OCI-M2 (cell line): Measurements from ENCODE around the gene ZNF467.

ENCODE experiments used
- DNase-seq: peaks from one replicate; lab custom pipeline; 2025; ENCODE audit not compliant: unreplicated experiment; lab: John Stamatoyannopoulos, UW

ZNF467 gene, protein sequence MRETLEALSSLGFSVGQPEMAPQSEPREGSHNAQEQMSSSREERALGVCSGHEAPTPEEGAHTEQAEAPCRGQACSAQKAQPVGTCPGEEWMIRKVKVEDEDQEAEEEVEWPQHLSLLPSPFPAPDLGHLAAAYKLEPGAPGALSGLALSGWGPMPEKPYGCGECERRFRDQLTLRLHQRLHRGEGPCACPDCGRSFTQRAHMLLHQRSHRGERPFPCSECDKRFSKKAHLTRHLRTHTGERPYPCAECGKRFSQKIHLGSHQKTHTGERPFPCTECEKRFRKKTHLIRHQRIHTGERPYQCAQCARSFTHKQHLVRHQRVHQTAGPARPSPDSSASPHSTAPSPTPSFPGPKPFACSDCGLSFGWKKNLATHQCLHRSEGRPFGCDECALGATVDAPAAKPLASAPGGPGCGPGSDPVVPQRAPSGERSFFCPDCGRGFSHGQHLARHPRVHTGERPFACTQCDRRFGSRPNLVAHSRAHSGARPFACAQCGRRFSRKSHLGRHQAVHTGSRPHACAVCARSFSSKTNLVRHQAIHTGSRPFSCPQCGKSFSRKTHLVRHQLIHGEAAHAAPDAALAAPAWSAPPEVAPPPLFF

DNA sequence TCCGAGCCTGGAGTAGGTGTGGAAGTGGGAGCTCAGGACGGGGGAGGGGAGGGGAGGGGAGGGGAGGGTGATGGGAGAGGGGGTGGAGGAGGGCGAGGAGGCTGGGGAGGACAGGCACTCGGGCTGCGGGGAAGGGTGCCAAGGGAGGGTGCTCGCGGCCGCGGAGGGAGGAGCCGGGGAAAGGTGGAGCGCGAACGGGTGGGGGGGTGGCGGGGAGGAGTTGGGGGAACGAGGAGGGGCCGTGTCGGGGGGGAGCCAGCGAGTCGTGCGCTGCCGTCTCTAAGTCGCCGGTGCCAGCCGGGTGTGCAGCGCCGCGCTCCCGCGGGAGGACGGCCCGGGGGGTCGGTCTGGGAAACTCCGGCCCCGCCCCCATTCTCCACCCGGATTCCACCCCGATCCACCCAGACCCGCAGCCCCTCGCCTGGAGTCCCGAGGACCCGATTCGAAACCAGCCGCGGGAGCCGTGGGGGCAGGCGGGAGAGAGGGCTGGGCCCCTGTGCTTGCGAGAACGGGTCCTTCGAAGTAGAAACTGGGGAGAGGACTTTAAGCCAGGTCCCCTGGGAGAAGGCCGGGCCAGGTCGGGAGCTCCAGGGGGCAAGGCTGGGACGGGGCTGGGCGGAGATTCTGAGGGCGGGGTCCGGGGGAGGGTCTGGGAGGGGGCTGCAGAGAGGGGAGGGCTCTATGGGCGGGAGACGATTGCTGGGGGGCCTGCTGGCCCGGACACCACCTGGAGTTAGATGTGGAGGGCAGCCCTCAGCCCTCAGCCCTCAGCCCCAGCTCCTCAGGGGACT is at the start of gene ZNF467:
TSS of gene ZNF467 (minus strand) at position 143 of the 791 bp plus-strand sequence. CDS start 2,556 bp downstream, outside the sequence.
- DNase-seq = no peak

DNA sequence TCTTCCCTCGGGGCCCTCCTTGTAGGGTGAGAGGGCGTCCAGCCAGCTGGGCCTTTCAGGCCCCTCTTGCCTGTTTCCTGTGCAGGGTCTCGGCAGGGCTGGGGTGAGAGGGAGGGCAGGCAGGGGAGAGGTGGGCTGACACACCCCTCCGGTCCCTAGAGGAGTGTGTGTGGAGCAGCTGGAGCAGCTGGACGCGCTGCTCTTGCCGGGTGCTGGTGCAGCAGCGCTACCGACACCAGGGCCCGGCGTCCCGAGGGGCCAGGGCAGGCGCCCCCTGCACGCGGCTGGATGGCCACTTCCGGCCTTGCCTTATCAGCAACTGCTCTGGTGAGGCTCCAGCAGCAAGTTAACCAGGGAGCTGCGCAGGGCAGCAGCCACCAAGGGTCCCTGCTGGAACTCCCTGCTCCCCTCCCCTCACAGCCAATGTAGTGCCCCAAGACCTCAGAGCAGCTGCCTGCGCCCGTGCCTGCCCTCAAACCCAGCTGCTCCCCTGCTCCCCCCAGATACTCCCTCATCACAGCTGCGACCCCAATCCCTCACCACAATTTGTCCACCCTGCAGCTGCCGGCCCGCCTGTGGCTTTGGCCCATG is 49.1 kb upstream of the ZNF467 start:
- no peak for DNase-seq

DNA sequence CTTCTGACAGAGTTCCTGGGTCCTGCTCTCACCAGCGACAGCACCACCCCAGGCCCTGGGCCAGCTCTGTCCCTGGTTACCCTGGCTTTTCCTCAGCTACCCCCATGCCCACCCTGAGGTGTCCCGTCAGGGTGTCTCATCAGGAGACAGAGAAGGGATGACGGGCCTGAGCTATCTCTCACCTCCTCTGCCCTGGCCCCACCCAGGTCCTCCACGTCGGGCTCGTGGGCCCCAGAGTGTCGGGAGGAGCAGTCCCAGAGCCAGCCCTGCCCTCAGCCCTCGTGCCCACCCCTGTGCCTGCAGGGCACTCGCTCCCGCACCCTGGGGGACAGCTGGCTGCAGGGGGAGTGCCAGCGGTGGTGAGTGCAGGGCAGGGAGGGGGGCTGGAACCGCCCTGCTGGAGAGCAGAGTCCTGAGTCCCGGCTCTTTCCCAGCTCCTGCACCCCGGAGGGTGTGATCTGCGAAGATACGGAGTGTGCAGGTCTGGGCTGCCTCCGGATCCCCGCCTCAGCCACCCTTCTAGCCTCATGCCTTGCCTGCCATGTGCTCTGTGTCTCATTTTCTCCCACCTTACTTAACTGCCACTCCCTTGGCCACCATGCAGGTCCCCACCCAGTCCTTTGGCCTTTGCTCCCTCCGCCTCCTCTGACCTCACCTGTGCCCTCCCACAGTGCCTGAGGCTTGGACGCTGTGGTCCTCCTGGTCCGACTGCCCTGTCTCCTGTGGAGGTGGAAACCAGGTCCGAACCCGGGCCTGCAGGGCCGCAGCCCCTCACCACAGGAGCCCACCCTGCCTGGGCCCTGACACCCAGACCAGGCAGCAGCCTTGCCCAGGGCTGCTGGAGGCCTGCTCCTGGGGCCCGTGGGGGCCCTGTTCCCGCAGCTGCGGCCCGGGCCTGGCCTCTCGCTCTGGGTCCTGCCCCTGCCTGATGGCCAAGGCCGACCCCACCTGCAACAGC is 48.1 kb upstream of the ZNF467 start:
- no peak for DNase-seq

DNA sequence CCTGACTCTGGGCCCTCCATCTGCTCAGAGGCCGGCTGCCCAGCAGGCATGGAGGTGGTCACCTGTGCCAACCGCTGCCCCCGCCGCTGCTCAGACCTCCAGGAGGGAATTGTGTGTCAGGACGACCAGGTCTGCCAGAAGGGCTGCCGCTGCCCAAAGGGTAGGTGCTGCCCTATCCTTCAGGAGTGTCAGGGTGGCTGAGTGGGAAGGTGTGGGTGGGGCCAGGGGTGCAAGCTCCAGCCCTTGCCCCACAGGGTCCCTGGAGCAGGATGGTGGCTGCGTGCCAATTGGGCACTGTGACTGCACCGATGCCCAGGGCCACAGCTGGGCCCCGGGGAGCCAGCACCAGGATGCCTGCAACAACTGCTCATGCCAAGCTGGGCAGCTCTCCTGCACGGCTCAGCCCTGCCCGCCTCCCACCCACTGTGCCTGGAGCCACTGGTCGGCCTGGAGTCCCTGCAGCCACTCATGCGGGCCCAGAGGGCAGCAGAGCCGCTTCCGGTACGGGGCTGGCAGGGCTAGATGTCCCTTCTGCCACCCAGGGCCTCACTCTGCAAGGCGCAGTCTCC is 47.3 kb upstream of the ZNF467 start:
- no peak for DNase-seq

DNA sequence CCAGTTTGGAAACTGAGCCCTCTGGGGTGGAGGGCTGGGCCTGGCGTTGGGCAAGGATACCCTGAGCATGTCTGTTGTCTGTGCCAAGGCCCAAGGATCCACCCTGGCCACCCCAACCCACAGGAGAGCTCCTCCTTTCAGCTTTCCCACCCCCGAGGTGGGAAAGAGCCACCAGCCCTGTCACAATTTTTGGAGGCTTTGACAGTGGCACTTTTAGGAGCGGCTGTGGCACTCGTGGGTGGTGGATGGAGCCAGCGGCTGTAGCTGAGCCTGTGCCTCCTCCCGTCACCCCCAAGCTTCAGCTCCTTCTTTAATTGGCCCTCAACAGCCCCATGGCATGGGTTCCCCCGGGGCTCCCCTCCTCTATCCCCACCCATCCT is 46.6 kb upstream of the ZNF467 start:
- DNase-seq = no peak

DNA sequence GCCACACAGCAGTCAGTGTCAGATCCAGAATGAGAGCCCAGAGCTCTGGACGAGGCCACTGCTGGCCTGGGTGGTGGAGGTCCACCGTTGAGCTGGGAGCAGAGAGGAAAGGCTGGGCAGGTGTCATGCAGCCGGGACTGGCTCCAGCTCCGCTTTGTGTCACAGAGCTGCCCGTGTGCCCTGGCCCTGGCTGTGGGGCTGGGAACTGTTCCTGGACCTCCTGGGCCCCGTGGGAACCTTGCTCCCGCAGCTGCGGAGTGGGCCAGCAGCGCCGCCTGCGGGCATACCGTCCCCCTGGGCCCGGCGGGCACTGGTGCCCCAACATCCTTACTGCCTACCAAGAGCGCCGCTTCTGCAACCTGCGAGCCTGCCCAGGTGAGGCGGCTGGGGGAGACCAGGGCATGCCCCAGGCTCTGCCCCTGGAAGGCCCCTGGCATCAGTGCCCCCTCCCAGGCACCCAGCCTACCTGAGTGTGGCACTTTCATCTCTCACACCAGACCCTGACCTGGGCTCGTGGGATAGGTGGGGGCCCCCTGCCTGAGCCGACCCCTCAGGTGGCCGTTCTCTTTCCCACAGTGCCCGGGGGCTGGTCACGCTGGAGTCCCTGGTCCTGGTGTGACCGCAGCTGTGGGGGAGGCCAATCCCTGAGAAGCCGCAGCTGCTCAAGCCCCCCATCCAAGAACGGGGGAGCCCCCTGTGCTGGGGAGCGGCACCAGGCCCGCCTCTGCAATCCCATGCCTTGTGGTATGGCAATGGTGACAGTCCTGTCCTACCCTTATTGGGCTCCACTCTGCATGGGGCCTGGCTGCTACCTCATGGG is 46.0 kb upstream of the ZNF467 start:
- no peak for DNase-seq

DNA sequence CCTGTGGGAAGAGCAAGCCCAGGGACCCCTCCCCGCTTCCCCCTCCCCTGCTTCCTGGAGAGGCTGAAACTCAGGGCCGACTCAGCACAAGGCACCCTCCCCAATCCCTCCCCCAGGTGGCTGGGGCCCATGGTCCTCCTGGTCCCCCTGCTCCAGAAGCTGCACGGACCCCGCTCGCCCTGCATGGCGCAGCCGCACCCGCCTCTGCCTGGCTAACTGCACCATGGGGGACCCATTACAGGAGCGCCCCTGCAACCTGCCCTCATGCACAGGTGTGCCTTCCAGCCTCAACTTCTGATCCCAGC is 45.1 kb upstream of the ZNF467 start:
- DNase-seq = no peak

DNA sequence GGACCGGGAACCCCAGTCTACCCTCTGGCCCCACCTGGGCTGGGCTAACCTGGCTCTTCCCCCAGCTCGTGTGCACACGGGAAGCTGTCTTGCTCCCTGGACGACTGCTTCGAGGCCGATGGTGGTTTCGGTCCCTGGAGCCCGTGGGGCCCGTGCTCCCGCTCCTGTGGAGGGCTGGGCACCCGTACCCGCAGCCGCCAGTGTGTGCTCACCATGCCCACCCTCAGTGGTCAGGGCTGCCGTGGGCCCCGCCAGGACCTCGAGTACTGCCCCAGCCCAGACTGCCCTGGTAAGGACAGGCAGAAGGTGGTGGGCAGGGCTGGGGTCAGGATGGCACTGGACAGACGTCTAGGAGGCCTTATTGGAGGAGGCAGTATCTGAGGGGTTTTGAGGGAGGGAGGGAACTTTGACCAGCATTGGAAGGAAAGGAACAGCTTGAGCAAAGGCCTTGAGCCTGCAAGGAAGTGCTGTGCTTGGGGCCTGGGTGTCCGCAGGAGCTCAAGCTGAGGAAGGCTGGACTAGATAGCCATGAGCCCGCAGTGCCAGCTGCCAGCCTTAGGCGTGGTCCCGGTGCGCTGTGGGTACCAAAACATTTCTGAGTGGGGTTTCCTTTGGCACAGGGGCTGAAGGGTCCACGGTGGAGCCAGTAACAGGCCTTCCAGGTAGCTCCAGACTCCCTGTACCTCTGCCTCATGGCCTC is 44.6 kb upstream of the ZNF467 start:
- no peak for DNase-seq

DNA sequence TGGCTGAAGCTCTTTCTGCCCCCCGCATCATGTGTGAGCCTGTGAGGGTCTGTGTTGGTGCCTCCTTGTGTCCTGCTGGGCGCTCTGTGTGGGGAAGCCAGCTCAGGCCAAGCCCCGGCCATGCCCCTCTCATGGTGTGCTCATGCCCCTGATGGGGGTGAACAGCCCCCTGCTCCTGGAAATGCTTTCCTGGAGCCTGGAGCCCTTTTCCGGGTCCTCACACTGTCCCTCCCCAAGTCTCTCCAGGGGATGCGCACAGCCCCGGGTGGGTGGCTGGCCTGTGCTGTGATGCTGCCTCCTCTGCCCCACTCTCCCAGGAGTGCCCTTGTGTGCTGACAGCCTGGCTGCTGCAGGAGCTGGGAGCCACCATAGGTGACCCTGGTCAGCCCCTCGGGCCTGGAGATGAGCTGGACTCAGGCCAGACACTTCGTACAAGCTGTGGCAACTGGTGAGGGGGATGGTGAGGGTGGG is 43.9 kb upstream of the ZNF467 start:
- DNase-seq = no peak

DNA sequence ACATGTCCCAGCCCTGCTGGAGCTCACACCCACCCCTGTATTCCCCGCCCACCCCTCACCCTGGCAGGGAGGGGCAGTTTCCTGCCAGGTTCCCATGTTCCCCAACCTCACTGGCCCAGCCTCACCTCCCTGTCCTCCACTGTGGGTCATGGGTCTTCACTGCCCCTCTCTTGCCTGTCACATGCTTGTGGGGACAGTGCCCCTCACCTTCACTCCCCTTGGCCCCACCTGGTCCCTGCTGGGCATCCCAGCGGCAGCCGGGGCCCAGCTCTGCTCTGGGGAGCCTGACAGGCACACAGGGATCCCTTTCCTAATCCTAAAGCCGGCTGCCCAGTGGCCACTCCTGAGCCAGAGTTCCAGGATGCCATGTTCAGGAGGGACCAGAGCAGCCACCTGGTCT is 43.4 kb upstream of the ZNF467 start:
- no peak for DNase-seq

DNA sequence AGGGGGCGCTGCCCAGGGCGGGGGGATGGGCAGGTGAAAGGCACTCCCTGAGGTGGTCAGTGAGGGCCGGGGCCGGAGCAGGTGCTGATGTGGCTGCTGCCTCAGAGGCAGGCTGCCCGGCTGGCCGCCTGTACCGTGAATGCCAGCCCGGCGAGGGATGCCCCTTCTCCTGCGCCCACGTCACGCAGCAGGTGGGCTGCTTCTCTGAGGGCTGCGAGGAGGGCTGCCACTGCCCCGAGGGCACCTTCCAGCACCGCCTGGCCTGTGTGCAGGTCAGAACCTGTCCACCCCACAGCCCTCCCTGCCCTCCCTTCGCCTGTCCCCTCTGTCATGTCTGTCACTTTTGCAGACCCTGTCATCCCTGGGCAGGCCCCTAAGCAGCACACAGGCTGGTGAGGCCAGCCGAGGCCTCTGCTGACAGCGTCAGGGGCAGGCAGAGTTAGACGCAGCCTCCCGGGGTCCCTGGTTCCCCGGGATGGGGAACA is 42.9 kb upstream of the ZNF467 start:
- DNase-seq = no peak

DNA sequence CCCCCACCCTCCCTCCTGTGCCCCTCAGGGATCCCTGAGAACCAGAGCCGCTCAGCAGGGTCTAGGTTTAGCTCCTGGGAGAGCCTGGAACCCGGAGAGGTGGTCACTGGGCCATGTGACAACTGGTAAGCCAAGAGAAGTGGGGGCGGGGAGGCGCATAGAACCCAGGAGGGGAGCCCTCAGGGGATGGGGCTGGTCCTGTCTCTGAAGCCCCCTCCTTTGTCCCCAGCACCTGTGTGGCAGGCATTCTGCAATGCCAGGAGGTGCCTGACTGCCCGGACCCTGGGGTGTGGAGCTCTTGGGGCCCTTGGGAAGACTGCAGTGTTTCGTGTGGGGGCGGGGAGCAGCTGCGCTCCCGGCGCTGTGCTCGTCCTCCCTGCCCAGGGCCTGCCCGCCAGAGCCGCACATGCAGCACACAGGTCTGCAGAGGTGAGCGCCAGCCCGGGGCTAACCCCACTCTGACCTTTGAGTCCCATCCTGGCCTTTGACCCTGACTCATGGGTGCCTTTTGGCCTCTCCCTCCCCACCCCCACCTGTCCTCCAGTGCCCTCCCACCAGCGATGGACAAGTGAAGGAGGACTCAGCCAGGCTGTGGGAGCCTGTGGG is 42.4 kb upstream of the ZNF467 start:
- DNase-seq = no peak

DNA sequence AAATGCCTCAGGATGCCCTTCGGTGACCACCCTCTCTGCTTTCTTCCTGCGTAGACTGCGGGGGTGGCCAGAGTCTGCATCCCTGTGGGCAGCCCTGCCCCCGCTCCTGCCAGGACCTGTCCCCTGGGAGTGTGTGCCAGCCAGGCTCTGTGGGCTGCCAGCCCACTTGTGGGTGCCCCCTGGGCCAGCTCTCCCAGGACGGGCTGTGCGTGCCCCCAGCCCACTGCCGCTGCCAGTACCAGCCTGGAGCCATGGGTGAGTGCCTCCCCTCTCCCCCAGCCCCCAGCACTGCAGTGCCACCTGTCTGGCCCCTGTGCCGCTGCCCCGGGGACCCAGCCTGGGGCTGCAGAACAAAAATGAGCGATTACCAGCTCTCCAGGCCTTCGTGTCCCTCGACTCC is 41.7 kb upstream of the ZNF467 start:
- no peak for DNase-seq

DNA sequence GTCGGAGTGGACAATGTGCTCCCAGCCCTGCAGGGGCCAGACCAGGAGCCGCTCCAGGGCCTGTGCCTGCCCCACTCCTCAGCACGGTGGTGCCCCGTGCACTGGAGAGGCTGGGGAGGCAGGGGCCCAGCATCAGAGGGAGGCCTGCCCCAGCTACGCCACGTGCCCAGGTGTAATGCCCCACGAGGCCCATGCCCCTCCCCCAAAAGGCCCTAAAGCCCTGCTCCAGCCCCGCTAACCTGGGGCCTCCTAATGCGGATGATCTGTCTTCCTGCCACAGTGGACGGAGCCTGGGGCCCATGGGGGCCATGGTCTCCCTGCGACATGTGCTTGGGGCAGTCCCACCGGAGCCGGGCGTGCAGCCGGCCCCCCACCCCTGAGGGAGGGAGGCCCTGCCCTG is 41.1 kb upstream of the ZNF467 start:
- no peak for DNase-seq

DNA sequence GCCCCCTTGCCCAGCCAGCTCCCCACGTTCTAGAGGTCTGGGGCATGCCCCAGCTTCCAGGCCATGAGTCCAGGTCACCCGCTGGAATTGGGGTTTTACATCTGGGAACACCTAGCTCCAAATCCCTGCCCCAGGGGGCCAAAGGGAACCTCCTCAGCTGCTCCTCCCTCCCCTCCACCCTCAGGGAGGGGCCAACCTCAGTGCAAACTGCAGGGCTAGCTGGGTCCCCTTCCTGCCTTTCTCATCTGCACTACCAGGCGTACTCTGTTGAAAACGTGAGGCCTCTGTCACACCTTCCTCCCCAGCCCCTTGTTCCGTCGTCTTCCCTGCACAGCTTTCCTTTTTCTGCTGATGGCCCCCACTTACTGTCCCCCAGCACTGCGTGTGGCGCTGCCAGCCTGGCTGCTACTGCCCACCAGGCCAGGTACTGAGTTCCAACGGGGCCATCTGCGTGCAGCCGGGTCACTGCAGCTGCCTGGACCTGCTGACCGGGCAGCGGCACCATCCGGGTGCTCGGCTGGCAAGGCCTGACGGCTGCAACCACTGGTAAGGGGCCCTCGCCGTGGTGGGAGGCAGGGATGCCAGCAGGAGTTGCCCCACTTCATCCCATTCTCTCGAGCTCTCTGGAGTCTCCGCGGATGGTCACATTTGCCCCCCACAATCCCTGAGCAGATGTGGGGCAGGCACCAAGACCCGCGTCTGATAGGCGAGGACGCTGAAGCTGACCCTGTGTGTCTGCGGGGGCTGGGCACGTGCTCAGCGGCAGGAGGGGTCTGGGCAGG is 40.1 kb upstream of the ZNF467 start:
- no peak for DNase-seq

DNA sequence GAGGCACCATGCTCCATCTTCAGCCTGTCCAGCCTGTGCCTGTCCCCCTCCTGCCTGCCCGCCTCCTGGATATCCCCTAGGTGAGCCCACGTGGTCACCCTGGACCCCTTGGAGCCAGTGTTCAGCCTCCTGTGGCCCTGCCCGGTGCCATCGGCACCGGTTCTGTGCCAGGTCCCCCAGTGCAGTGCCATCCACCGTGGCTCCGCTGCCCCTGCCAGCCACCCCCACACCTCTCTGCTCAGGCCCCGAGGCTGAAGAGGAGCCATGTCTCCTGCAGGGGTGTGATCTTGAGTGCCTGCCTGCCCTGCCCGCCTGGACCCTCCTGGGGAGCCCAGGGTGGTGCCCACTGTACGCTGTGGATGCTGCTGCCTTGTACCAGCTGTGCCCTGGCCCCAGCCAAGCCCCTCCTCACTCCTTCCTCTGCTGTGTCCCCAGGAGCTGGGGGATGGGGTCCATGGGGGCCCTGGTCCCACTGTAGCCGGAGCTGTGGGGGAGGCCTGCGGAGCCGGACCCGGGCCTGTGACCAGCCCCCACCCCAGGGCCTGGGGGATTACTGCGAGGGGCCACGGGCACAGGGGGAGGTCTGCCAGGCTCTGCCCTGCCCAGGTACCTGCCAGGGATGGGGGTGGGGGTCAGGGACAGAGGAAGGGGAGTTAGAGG is 38.6 kb upstream of the ZNF467 start:
- no peak for DNase-seq

DNA sequence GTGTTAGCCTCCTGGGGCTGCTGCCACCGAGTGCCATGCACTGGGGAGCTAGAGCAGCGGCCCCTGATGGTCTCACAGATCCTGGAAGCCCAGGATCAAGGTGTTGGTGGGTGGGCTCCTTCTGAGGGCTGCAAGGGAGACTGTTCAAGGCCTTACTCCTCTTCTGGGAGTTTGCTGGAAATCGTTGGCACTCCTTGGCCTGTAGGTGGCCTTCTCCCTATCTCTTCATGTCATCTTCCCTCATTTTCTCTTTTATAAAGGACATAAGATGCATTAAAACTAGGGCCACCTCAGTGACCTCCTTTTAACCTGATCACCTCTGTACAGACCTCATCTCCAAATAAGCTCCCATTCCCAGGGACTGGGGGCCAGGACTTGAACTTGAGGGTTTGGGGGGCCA is 37.8 kb upstream of the ZNF467 start:
- DNase-seq = no peak
